ENCODE results near the gene TROAP.
"Not testable (repeated sequence)": the region's sequence is repeated elsewhere in the genome, so short reads cannot be mapped to it uniquely, and the experiment has no call there.

Gene TROAP

DNA sequence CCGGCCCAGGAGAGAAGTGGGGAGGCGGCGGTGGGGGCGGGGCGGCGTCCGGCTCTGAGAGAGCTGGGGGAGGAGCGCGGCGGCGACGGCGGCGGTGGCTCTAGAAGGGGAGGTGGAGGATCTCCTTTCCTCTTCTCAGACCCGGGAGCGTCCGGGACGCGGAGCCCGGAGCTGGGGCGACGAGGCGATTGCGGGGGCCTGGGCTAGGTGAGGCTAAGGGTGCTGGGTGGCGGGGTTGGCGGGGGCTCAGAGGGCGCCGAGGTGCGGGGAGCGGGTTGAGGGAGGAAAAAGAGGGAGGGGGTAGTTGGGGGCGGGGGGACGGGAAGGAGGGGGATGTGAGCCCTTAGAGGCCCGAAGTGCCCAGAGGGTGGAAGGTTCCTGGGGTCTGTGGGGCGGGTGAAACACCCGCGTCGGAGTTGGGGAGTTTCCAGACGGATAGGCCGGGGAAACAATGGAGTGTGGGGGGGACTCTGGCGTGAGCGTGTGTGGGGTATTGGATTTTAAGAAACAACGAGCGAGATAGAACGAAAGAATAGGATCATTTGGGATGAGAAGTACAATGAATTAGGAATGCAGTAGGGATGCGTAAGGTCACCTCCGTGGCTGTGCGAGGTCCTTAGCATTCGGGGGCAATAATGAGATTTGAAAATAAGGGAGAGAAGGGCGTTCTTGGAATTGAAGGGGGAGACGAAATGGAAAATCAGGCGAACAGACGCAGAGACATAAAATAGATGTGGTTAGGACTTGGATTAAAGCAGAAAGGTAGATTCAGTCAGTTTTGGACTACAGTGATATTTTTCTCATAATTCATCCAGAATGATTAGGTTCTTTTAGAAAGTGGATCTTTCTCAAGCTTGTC is 44.6 kb downstream of the TROAP start, which contains the start of gene SPATS2:
SPATS2 (plus strand) TSS at position 82 of the 859 bp plus-strand sequence. CDS start 93,551 bp downstream, outside the sequence.
- TF ChIP-seq, protein P1, sequence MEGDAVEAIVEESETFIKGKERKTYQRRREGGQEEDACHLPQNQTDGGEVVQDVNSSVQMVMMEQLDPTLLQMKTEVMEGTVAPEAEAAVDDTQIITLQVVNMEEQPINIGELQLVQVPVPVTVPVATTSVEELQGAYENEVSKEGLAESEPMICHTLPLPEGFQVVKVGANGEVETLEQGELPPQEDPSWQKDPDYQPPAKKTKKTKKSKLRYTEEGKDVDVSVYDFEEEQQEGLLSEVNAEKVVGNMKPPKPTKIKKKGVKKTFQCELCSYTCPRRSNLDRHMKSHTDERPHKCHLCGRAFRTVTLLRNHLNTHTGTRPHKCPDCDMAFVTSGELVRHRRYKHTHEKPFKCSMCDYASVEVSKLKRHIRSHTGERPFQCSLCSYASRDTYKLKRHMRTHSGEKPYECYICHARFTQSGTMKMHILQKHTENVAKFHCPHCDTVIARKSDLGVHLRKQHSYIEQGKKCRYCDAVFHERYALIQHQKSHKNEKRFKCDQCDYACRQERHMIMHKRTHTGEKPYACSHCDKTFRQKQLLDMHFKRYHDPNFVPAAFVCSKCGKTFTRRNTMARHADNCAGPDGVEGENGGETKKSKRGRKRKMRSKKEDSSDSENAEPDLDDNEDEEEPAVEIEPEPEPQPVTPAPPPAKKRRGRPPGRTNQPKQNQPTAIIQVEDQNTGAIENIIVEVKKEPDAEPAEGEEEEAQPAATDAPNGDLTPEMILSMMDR (IDR thresholded peaks at IDR 0.05; ENCODE audit: control insufficient read depth, insufficient read depth, low read depth, low read length, missing control alignments): no peak
- DNase-seq (ENCODE audit: low read depth): no peak
- H3K4me3 ChIP-seq (ENCODE audit: control insufficient read depth, low read depth, low read length): peak within 1 kb of the TSS; percentile 94

DNA sequence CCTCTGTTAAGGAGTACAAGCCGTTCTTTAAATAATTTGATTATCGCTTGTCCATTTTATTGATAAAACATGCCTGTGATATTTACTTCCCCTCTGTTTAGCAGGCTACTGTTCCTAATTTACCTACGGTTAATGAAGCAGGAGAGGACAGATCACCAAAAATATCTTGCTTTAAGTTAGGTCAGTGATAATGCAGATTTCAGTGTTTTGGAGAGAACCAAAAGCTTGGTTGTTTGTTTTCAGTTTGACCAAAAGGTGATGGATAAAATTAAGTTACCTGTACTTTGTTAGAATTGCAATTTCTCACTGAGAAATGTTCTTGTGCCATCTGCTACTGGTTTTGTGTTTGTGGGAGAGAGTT is 45.2 kb downstream of the TROAP start:
- TF ChIP-seq, protein P1 (IDR thresholded peaks at IDR 0.05; ENCODE audit: control insufficient read depth, insufficient read depth, low read depth, low read length, missing control alignments): no peak
- no peak for DNase-seq (ENCODE audit: low read depth)
- H3K4me3 ChIP-seq (ENCODE audit: control insufficient read depth, low read depth, low read length): peak overlapping the region; percentile 94

DNA sequence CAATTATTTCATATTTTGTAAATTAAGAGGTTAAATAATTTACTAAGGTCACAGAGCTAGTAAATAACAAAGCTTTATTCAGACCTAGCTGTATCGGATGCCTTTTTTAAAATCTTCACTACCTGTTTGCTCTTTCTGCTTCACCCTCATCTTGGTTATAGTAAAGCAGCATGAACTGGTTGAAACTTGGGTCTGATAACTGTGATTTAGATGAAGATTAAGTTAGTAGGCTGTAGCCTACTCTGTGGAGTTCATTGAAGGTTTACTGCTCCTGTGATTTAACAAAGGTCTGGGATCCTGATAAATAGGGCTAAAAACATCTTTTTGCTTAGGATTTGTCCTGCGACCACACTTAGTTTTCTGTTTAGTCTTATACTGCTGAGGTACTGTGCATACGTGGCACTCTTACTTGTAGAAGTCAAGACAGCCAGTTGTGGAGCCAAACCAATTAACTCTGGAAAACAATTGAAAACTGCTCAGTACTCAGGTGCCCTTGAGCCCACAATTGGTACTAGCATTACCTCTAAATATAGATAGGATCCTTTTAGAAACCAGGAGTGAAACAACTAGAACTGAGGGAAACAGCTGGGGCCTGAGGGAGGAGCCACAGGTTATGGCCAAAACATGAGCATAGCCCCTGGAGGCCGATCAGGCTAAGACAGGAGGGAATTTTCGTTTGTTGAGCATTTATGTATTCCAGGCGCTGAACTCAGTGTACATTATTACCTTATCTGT is 46.5 kb downstream of the TROAP start:
- TF ChIP-seq, protein P1 (IDR thresholded peaks at IDR 0.05; ENCODE audit: control insufficient read depth, insufficient read depth, low read depth, low read length, missing control alignments): peak; percentile 38
- no peak overlapping the region for H3K4me3 ChIP-seq (ENCODE audit: control insufficient read depth, low read depth, low read length)
- no peak for DNase-seq (ENCODE audit: low read depth)

DNA sequence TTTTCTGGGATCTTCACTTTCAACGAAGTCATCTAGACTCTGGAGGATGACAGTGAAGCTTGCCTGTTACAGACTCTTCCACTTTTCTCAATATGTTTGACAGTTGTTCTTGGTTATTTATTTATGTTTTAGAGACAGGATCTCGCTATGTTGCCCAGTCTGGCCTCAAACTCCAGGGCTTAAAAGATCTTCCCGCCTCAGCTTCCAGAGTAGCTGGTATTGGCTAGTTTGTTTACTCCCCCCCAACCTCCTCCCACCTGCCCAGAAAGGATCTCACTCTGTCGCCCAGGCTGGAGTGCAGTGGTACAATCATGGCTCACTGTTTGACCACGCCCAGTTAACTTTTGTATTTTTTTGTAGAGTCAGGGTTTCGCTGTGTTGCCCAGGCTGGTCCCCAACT is 47.5 kb downstream of the TROAP start:
- TF ChIP-seq, protein P1 (IDR thresholded peaks at IDR 0.05; ENCODE audit: control insufficient read depth, insufficient read depth, low read depth, low read length, missing control alignments): no peak
- DNase-seq (ENCODE audit: low read depth): no peak
- H3K4me3 ChIP-seq (ENCODE audit: control insufficient read depth, low read depth, low read length): no peak overlapping the region

DNA sequence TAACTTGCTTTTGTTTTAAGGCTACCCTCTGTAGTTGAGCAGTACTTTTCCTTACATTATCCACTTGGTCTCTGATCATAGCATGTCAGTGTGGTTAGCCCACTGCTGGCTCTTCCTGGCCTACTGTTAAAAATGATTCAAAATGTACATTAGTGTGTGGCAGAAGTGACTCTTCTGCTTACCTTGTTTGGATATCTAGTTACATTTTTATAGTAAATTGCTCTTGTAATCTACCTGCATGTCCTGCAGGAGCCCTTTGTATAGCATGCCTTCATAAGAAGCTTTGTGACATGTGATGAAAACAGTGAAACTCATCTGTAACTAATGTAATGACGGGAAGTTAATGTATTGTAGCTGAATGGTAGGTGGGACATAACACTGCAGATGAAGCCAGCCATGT is 52.4 kb downstream of the TROAP start:
- DNase-seq (ENCODE audit: low read depth): no peak
- TF ChIP-seq, protein P1 (IDR thresholded peaks at IDR 0.05; ENCODE audit: control insufficient read depth, insufficient read depth, low read depth, low read length, missing control alignments): no peak
- H3K4me3 ChIP-seq (ENCODE audit: control insufficient read depth, low read depth, low read length): no peak overlapping the region

DNA sequence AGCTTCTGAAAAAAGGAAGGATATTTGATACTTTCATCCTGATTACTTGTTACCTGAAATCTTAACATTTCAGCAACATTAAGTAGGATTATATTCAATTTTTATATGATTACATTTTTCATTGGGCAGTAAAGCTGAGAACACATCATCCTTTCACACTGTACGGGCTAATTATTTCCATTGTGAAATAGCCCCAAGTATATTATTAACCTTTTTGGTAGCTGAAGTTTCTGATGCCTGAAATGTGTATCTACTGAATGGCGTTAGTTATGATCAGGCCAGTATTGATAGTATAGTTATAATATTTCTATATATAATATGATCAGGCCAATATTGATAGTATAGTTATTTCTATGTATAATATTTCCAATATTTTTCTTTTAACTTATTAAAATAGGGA is 54.3 kb downstream of the TROAP start:
- no peak overlapping the region for H3K4me3 ChIP-seq (ENCODE audit: control insufficient read depth, low read depth, low read length)
- TF ChIP-seq, protein P1 (IDR thresholded peaks at IDR 0.05; ENCODE audit: control insufficient read depth, insufficient read depth, low read depth, low read length, missing control alignments): no peak
- no peak for DNase-seq (ENCODE audit: low read depth)

DNA sequence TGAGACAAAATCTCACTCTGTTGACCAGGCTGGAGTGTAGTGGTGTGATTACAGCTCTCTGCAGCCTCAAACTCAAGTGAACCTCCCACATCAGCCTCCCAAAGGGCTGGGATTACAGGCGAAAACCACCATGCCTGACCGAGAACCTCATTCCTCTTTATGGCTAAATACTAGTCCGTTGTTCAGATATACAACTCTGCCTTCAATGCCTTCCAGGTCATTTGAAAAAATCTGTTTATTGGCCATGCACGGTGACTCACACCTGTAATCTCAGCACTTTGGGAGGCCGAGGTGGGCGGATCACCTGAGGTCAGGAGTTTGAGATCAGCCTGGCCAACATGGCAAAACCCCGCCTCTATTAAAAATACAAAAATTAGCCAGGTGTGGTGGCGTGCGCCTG is 57.1 kb downstream of the TROAP start:
- not testable (repeated sequence) for DNase-seq (ENCODE audit: low read depth)

More for the DNA sequence above, 57.1 kb downstream of the TROAP start:
- not testable (repeated sequence) for H3K4me3 ChIP-seq (ENCODE audit: control insufficient read depth, low read depth, low read length)

Data from AG09309 (cell line).